WTC11 (cell line): ENCODE measurements around the gene NOL4L.

ENCODE experiments used
- AFF4 ChIP-seq: sonication (generic); formaldehyde crosslinking; IDR thresholded peaks from 2 replicates; pipeline ENCODE4 v1.8.1; 2023; ENCODE audit warnings: mild to moderate bottlenecking, missing genetic modification reagents, borderline replicate concordance
- ATF1 ChIP-seq: sonication (generic); formaldehyde crosslinking; IDR thresholded peaks from 2 replicates; pipeline ENCODE4 v1.8.1; 2023; ENCODE audit warnings: mild to moderate bottlenecking, moderate library complexity, missing genetic modification reagents
- ATF2 ChIP-seq: sonication (generic); formaldehyde crosslinking; IDR thresholded peaks from 2 replicates; pipeline ENCODE4 v1.8.1; 2022; ENCODE audit warnings: low read depth, missing genetic modification reagents, borderline replicate concordance
- ATF6 ChIP-seq: sonication (generic); formaldehyde crosslinking; IDR thresholded peaks from 2 replicates; pipeline ENCODE4 v1.8.1; 2023; ENCODE audit warnings: mild to moderate bottlenecking, missing genetic modification reagents
- CREB1 ChIP-seq: sonication (generic); formaldehyde crosslinking; IDR thresholded peaks from 2 replicates; pipeline ENCODE4 v1.8.0; 2023; ENCODE audit warnings: mild to moderate bottlenecking, missing genetic modification reagents
- CTCF ChIP-seq: fragments of 200-600 bp; IDR thresholded peaks from 2 replicates; pipeline ENCODE4 v1.8.0; 2022; ENCODE audit warnings: antibody characterized with exemption
- HMGXB4 ChIP-seq: sonication (generic); formaldehyde crosslinking; IDR thresholded peaks from 2 replicates; pipeline ENCODE4 v1.8.1; 2023; ENCODE audit warnings: mild to moderate bottlenecking, moderate library complexity, missing genetic modification reagents
- JUN ChIP-seq: sonication (generic); formaldehyde crosslinking; IDR thresholded peaks from 2 replicates; pipeline ENCODE4 v1.8.0; 2023; ENCODE audit warnings: mild to moderate bottlenecking, missing genetic modification reagents
- MYBL2 ChIP-seq: sonication (generic); formaldehyde crosslinking; IDR thresholded peaks from 2 replicates; pipeline ENCODE4 v1.8.1; 2023; ENCODE audit warnings: mild to moderate bottlenecking, moderate library complexity, missing genetic modification reagents
- NR2C2 ChIP-seq: sonication (generic); formaldehyde crosslinking; IDR thresholded peaks from 2 replicates; pipeline ENCODE4 v1.8.0; 2022; ENCODE audit warnings: mild to moderate bottlenecking, missing genetic modification reagents
- OVOL2 ChIP-seq: fragments of 250-450 bp; sonication (Bioruptor Pico); IDR thresholded peaks from 2 replicates; pipeline ENCODE4 v1.9.0; 2021; ENCODE audit warnings: mild to moderate bottlenecking, borderline replicate concordance
- PRRX2 ChIP-seq: fragments of 250-450 bp; sonication (Bioruptor Pico); IDR thresholded peaks from 2 replicates; pipeline ENCODE4 v1.8.0; 2021; ENCODE audit warnings: mild to moderate bottlenecking
- SP1 ChIP-seq: sonication (generic); formaldehyde crosslinking; conservative IDR thresholded peaks from 2 replicates; pipeline ENCODE4 v1.8.1; 2022; ENCODE audit warnings: missing genetic modification reagents
- TEAD1 ChIP-seq: sonication (generic); formaldehyde crosslinking; IDR thresholded peaks from 2 replicates; pipeline ENCODE4 v1.8.0; 2022; ENCODE audit warnings: mild to moderate bottlenecking, missing genetic modification reagents

GRCh38 chr20:32535953-32536823, 48.9 kb downstream of the NOL4L start:
- TF ChIP-seq SP1 (CRISPR knock-in tag) (no peak), AFF4 (CRISPR knock-in tag) (no peak), CREB1 (CRISPR knock-in tag) (no peak), CTCF (no peak), ATF2 (CRISPR knock-in tag) (no peak), MYBL2 (no peak), ATF6 (no peak), NR2C2 (CRISPR knock-in tag) (no peak), JUN (CRISPR knock-in tag) (no peak), TEAD1 (no peak), ATF1 (CRISPR knock-in tag) (no peak), PRRX2 (CRISPR knock-in tag) (no peak), HMGXB4 (CRISPR knock-in tag) (no peak), OVOL2 (CRISPR knock-in tag) (no peak)
